NCI-H69 (cell line): ENCODE measurements around the gene SRGAP1.

ENCODE experiments used
- DNase-seq: peaks from one replicate; lab custom pipeline; 2025; lab: John Stamatoyannopoulos, UW

SRGAP1 gene

GRCh38 chr12:63906876-63907275 lies 62.4 kb downstream of the SRGAP1 start:
- no peak for DNase-seq

- no peak for DNase-seq
Measured at GRCh38 chr12:63907561-63907960, 63.1 kb downstream of the SRGAP1 start.

GRCh38 chr12:63909746-63910145 lies 65.2 kb downstream of the SRGAP1 start:
- DNase-seq, result peak; percentile 71

- peak; percentile 29 for DNase-seq
Measured at GRCh38 chr12:63911341-63911740, 66.8 kb downstream of the SRGAP1 start.

GRCh38 chr12:63912651-63913050 lies 68.2 kb downstream of the SRGAP1 start:
- no peak for DNase-seq

GRCh38 chr12:63913929-63914328 lies 69.4 kb downstream of the SRGAP1 start:
- DNase-seq, result peak; percentile 37

- peak; percentile 83 for DNase-seq
Measured at GRCh38 chr12:63915105-63915800, 70.8 kb downstream of the SRGAP1 start.

GRCh38 chr12:63916561-63917476 lies 72.3 kb downstream of the SRGAP1 start:
- peak; percentile 68 for DNase-seq

GRCh38 chr12:63917477-63917862 lies 73.0 kb downstream of the SRGAP1 start:
- DNase-seq, result no peak

GRCh38 chr12:63917864-63918799 lies 73.6 kb downstream of the SRGAP1 start:
- peak; percentile 93 for DNase-seq

- peak; percentile 84 for DNase-seq
Measured at GRCh38 chr12:63918800-63919300, 74.3 kb downstream of the SRGAP1 start.

- peak; percentile 40 for DNase-seq
Measured at GRCh38 chr12:63919756-63920155, 75.3 kb downstream of the SRGAP1 start.

- DNase-seq, result no peak
Measured at GRCh38 chr12:63921157-63921556, 76.7 kb downstream of the SRGAP1 start.

GRCh38 chr12:63922474-63922873 lies 78.0 kb downstream of the SRGAP1 start:
- DNase-seq, result no peak

- DNase-seq, result no peak
Measured at GRCh38 chr12:63924781-63925180, 80.3 kb downstream of the SRGAP1 start.

GRCh38 chr12:63927511-63927910 lies 83.0 kb downstream of the SRGAP1 start:
- DNase-seq, result no peak

GRCh38 chr12:63928305-63928704 lies 83.8 kb downstream of the SRGAP1 start:
- no peak for DNase-seq

GRCh38 chr12:63929426-63929825 lies 84.9 kb downstream of the SRGAP1 start:
- DNase-seq, result no peak

- no peak for DNase-seq
Measured at GRCh38 chr12:63930971-63931370, 86.5 kb downstream of the SRGAP1 start.

- no peak for DNase-seq
Measured at GRCh38 chr12:63931703-63932102, 87.2 kb downstream of the SRGAP1 start.

- no peak for DNase-seq
Measured at GRCh38 chr12:63934936-63935335, 90.4 kb downstream of the SRGAP1 start.

GRCh38 chr12:63935361-63935760 lies 90.9 kb downstream of the SRGAP1 start:
- DNase-seq, result no peak
